DOHH2 (cell line): ENCODE measurements around the gene WWC1.

Source experiments
- CTCF ChIP-seq: fragments of 200-600 bp; sonication (generic); IDR thresholded peaks from one replicate; pipeline ENCODE4 v1.5.1; 2014; ENCODE audit warnings: antibody characterized with exemption, mild to moderate bottlenecking, low read depth, low read length; ENCODE audit not compliant: poor library complexity, severe bottlenecking
- EZH2phosphoT487 ChIP-seq: fragments of 200-600 bp; sonication (generic); IDR thresholded peaks from 2 replicates; pipeline ENCODE4 v1.6.1; 2017; ENCODE audit warnings: borderline replicate concordance, mild to moderate bottlenecking, antibody characterized with exemption, low read length, moderate library complexity, mixed read lengths

- no peak for TF ChIP-seq CTCF
- TF ChIP-seq EZH2phosphoT487 = no peak
These were observed 17.6 kb downstream of the WWC1 start for GRCh38 chr5:168308976-168309598.
